AG09309 (cell line): ENCODE data around the gene GOLGA6L10.
"Not testable (repeated sequence)": the region's sequence is repeated elsewhere in the genome, so short reads cannot be mapped to it uniquely, and the experiment has no call there.

Experiments used
- DNase-seq: peaks from one replicate; pipeline ENCODE4 v3.0.0-alpha.2; 2010; ENCODE audit warnings: low read depth
- H3K4me3 ChIP-seq: 2 replicates; pipeline ENCODE4 v1.5.1; 2011; ENCODE audit warnings: mild to moderate bottlenecking, low read depth, low read length, moderate library complexity; ENCODE audit not compliant: control insufficient read depth
- CTCF ChIP-seq: IDR thresholded peaks from 2 replicates; pipeline ENCODE4 v1.5.1; 2011; ENCODE audit warnings: mild to moderate bottlenecking, low read depth, low read length, inconsistent platforms; ENCODE audit not compliant: insufficient read depth, control insufficient read depth; ENCODE audit errors: missing control alignments

Gene GOLGA6L10

GRCh38 chr15:82342632-82343374 lies 6.5 kb downstream of the GOLGA6L10 start:
- TF ChIP-seq CTCF = peak; percentile 28
- DNase-seq, H3K4me3 ChIP-seq: not testable (repeated sequence)

- not testable (repeated sequence) for DNase-seq, H3K4me3 ChIP-seq
These were observed 10.7 kb downstream of the GOLGA6L10 start for GRCh38 chr15:82338573-82338972.

- not testable (repeated sequence) for DNase-seq, H3K4me3 ChIP-seq
These were observed 11.2 kb downstream of the GOLGA6L10 start for GRCh38 chr15:82338053-82338452.

GRCh38 chr15:82337051-82337450 lies 12.2 kb downstream of the GOLGA6L10 start:
- not testable (repeated sequence) for H3K4me3 ChIP-seq, DNase-seq

- H3K4me3 ChIP-seq, DNase-seq: not testable (repeated sequence)
These were observed 13.1 kb downstream of the GOLGA6L10 start for GRCh38 chr15:82336180-82336647.

- DNase-seq, H3K4me3 ChIP-seq: not testable (repeated sequence)
These were observed 14.3 kb downstream of the GOLGA6L10 start for GRCh38 chr15:82335006-82335405.

GRCh38 chr15:82334554-82334932 lies 14.7 kb downstream of the GOLGA6L10 start:
- not testable (repeated sequence) for DNase-seq, H3K4me3 ChIP-seq

- not testable (repeated sequence) for DNase-seq, H3K4me3 ChIP-seq
These were observed 15.4 kb downstream of the GOLGA6L10 start for GRCh38 chr15:82333603-82334553.

GRCh38 chr15:82332711-82333602 lies 16.3 kb downstream of the GOLGA6L10 start:
- not testable (repeated sequence) for DNase-seq, H3K4me3 ChIP-seq

GRCh38 chr15:82331576-82332304 lies 17.5 kb downstream of the GOLGA6L10 start:
- DNase-seq, H3K4me3 ChIP-seq: not testable (repeated sequence)

GRCh38 chr15:82330921-82331320 lies 18.4 kb downstream of the GOLGA6L10 start:
- not testable (repeated sequence) for DNase-seq, H3K4me3 ChIP-seq

GRCh38 chr15:82329039-82329438 lies 20.2 kb downstream of the GOLGA6L10 start:
- not testable (repeated sequence) for DNase-seq, H3K4me3 ChIP-seq

GRCh38 chr15:82327372-82327771 lies 21.9 kb downstream of the GOLGA6L10 start:
- DNase-seq, H3K4me3 ChIP-seq: not testable (repeated sequence)

- not testable (repeated sequence) for DNase-seq, H3K4me3 ChIP-seq
These were observed 22.4 kb downstream of the GOLGA6L10 start for GRCh38 chr15:82326896-82327295.

GRCh38 chr15:82325646-82326045 lies 23.6 kb downstream of the GOLGA6L10 start:
- DNase-seq, H3K4me3 ChIP-seq: not testable (repeated sequence)

GRCh38 chr15:82324831-82325230 lies 24.4 kb downstream of the GOLGA6L10 start:
- H3K4me3 ChIP-seq, DNase-seq: not testable (repeated sequence)
